Heart left ventricle (tissue), 16 donors: ENCODE results near the gene CCDC106. TPM values are rescaled to one million over a fixed set of nuclear protein-coding genes. Genes with fewer than 3 reads are reported as not detected.

Experiments used
- ATAC-seq, 4 donors: fragments of 200-7000 bp; cut with Tn5 transposase; one replicate each; pipeline ENCODE4 v1.9.1; 2020 to 2022; ENCODE audit warnings: moderate library complexity in 4 of 4, mild to moderate bottlenecking in 3 of 4, moderate number of reproducible peaks in 1 of 4
- DNase-seq, 5 donors: peaks; one replicate each; pipeline ENCODE4 v3.0.0-alpha.2; 2020
- H3K27ac ChIP-seq, 12 donors: fragments of 200-600 bp; sonication (generic) in 4 of 12; one replicate each; pipeline versions ENCODE4 v1.5.0 to v1.8.0; 2016 to 2022; ENCODE audit warnings: mild to moderate bottlenecking in 2 of 12
- H3K27me3 ChIP-seq, 9 donors: fragments of 200-600 bp; sonication (generic) in 2 of 9; one replicate each; pipeline versions ENCODE4 v1.5.1 to v1.8.0; 2016 to 2022; ENCODE audit warnings: mild to moderate bottlenecking in 3 of 9
- H3K36me3 ChIP-seq, 9 donors: fragments of 200-600 bp; sonication (generic) in 2 of 9; one replicate each; pipeline versions ENCODE4 v1.5.0 to v1.8.0; 2018 to 2022; ENCODE audit warnings: mild to moderate bottlenecking in 2 of 9
- H3K4me1 ChIP-seq, 12 donors: fragments of 200-600 bp; sonication (generic) in 4 of 12; one replicate each; pipeline versions ENCODE4 v1.5.0 to v1.8.0; 2016 to 2022; ENCODE audit warnings: mild to moderate bottlenecking in 3 of 12
- H3K4me3 ChIP-seq, 12 donors: fragments of 200-600 bp; sonication (generic) in 4 of 12; one replicate each; pipeline versions ENCODE4 v1.5.0 to v1.8.0; 2017 to 2022; ENCODE audit warnings: mild to moderate bottlenecking in 9 of 12, moderate library complexity in 4 of 12
- H3K9me3 ChIP-seq, 12 donors: fragments of 200-600 bp; sonication (generic) in 4 of 12; one replicate each; pipeline versions ENCODE4 v1.5.0 to v1.8.0; 2016 to 2022; ENCODE audit warnings: mild to moderate bottlenecking in 1 of 12
- POLR2A ChIP-seq, 2 donors: fragments of 450-650 bp; IDR thresholded peaks; one replicate each; pipeline ENCODE4 v1.6.1; 2017; ENCODE audit warnings: antibody characterized with exemption in 2 of 2, mild to moderate bottlenecking in 2 of 2, moderate library complexity in 2 of 2
- WGBS, 4 donors: extraction: QIAGEN DNeasy Blood & Tissue Kit in 2 of 4; methylation state at CpG; one replicate each; pipeline versions ENCODE4 v1.1.5 to v1.1.7; 2013 to 2018; 5-methylcytosine and 5-hydroxymethylcytosine counted together
- intact Hi-C, 10 donors: fragments of 100-400 bp; cut with DNase I; formaldehyde crosslinking; loops; one replicate each; pipeline versions ENCODE4 v1.11.1 to v1.14.2; 2022
- polyA plus RNA-seq, 2 donors: library from polyadenylated mRNA; stranded (reverse); fragments of 200-250 nt; gene quantifications; one replicate each; pipeline ENCODE4 v1.2.3, GENCODE V29; 2013
- total RNA-seq, 9 donors: library from RNA; depleted of rRNA in 2 of 9; stranded (reverse); fragments of >200 nt in 2 of 9; fragmentation: NEBNext Ultra II Directional in 3 of 9; extraction: Animal tissue kit (Norgen Biotek cat#: 25700) in 3 of 9; gene quantifications; one replicate each; pipeline versions ENCODE4 v1.1.0 to v1.2.4, GENCODE V29; 2016 to 2023
- TF ChIP-seq, protein P1 (sequence below), 12 donors: fragments of 200-600 bp; sonication (generic) in 4 of 12; IDR thresholded peaks; one replicate each; pipeline versions ENCODE4 v1.5.0 to v1.8.0; 2018 to 2022; ENCODE audit warnings: antibody characterized with exemption in 12 of 12, mild to moderate bottlenecking in 5 of 12
- donor health status: ischemic (EF 13 %, LVEDD 7.1; RV severe dilation, severe dysfunction).
- donor health status: healthy with polysubstance abuse.
- donor health status: DM: no; HTN: yes; CAD: no.
- donor health status: DM: no; HTN: no; CAD: no.
- donor health status: ischemic (EF 25% LVEDD 6.9; RV normal size, moderate dysfunction).
- donor health status: ischemic (EF 25% LVEDD 5.7; RV mildly dilated, moderate dysfunction).
- donor health status: healthy.
- donor health status: DM: yes; HTN: yes; CAD: no.
- donor health status: ischemic (EF 35%, LVEDD 5.7; RV mildly dilated, moderate dysfunction).
- donor health status: nonischemic (EF 11% LVEDD 7.7; RV severe dilation, severe dysfunction).
- donor health status: DM: yes; HTN: yes; CAD: no.
- donor health status: PGD.
- donor health status: ischemic (EF 29% LVEDD 5.4; RV normal size, mild dysfunction).
- donor health status: nonischemic (EF 23%, LVEDD 6.1; RV moderate dilation, normal function).

The CCDC106 gene
- total and polyA plus RNA-seq, 11 donors, result 11.7 to 27.7 (median 16.5) TPM

DNA sequence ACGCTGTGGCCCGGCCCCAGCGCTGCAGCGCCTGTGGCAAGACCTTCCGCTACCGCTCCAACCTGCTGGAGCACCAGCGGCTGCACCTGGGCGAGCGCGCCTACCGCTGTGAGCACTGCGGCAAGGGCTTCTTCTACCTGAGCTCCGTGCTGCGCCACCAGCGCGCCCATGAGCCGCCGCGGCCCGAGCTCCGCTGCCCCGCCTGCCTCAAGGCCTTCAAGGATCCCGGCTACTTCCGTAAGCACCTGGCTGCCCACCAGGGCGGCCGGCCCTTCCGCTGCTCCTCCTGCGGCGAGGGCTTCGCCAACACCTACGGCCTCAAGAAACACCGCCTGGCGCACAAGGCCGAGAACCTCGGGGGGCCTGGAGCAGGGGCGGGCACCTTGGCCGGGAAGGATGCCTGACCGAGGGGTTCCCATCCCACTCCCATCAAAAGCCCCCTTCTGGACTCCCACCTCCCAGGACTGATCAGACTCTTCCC is 31.6 kb upstream of the CCDC106 start:
- Histone ChIP-seq H3K27ac (no peak overlapping the region), H3K9me3 (no peaks in the 10 kb centered on the region), H3K4me3 (no peak overlapping the region), H3K4me1 (peaks cover 0 to 38% (median 13%) of the 10 kb centered on the region in 12 donors), H3K27me3 (no peaks in the 10 kb centered on the region), H3K36me3 (peaks cover 0 to 53% (median 33%) of the 10 kb centered on the region in 9 donors)
- no peak for TF ChIP-seq POLR2A (IDR thresholded peaks at IDR 0.05)
- TF ChIP-seq, protein P1, sequence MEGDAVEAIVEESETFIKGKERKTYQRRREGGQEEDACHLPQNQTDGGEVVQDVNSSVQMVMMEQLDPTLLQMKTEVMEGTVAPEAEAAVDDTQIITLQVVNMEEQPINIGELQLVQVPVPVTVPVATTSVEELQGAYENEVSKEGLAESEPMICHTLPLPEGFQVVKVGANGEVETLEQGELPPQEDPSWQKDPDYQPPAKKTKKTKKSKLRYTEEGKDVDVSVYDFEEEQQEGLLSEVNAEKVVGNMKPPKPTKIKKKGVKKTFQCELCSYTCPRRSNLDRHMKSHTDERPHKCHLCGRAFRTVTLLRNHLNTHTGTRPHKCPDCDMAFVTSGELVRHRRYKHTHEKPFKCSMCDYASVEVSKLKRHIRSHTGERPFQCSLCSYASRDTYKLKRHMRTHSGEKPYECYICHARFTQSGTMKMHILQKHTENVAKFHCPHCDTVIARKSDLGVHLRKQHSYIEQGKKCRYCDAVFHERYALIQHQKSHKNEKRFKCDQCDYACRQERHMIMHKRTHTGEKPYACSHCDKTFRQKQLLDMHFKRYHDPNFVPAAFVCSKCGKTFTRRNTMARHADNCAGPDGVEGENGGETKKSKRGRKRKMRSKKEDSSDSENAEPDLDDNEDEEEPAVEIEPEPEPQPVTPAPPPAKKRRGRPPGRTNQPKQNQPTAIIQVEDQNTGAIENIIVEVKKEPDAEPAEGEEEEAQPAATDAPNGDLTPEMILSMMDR (IDR thresholded peaks at IDR 0.05), result no peak
- WGBS, 4 donors, result 97 to 98% (median 98%) methylated on average over 22 to 38 of the region's 38 CpGs
- DNase-seq (peak in 1 of 5 donors; percentile 55), ATAC-seq (no peak)
- intact Hi-C loops, result no loop called here

DNA sequence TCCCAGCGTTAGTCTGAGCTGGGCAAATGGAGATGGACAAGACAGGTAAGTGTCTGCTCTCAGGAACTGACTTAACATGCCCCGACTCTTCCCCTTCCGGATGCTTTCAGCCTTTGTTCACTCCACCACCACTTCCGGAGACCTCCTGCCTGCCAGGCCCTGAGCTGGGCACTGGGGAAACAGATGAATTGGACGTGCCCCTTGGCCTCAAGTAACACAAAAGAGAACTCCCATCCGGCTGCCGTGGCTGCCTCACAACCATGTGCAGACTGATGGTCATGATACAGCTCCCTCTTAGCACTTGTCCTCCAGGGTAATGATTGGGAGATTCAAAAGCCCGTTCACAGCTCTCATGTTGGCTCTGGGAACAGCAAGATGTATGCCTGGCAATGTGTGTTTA is 30.6 kb upstream of the CCDC106 start:
- H3K36me3 ChIP-seq, result peaks cover 0 to 62% (median 36%) of the 10 kb centered on the region in 9 donors
- intact Hi-C loops, result no loop called here
- H3K9me3 ChIP-seq, result no peaks in the 10 kb centered on the region
- no peaks in the 10 kb centered on the region for H3K27me3 ChIP-seq
- ATAC-seq (no peak), DNase-seq (peak in 1 of 5 donors; percentile 41)
- WGBS, 4 donors, result 86 to 93% (median 87%) methylated on average over 8 of the region's 8 CpGs
- TF ChIP-seq, protein P1 (IDR thresholded peaks at IDR 0.05), result no peak
- TF ChIP-seq POLR2A (IDR thresholded peaks at IDR 0.05), result no peak
- peaks cover 0 to 28% (median 4%) of the 10 kb centered on the region in 12 donors for H3K4me1 ChIP-seq
- no peak overlapping the region for H3K4me3 ChIP-seq
- H3K27ac ChIP-seq, result no peak overlapping the region

DNA sequence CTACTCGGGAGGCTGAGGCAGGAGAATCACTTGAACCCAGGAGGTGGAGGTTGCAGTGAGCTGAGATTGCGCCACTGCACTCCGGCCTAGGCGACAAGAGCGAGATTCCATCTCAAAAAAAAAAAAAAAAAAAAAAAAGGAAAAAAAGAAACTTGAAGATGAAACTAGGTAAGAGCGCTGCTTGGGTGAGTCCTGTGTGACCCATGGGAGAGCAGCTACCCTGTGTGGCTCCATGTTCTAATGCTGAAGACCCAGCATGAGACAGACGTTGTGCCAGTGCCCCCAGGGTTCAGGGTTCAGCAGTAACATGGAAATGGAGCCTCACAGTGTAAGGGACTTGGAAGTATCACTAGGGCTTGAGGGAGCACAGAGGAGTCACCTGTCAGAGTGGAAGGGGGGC is 29.6 kb upstream of the CCDC106 start:
- Histone ChIP-seq H3K9me3 (no peaks in the 10 kb centered on the region), H3K4me3 (no peak overlapping the region), H3K4me1 (peaks cover 0 to 32% (median 3%) of the 10 kb centered on the region in 12 donors), H3K27ac (no peak overlapping the region), H3K27me3 (no peaks in the 10 kb centered on the region), H3K36me3 (peaks cover 0 to 61% (median 36%) of the 10 kb centered on the region in 9 donors)
- no peak for TF ChIP-seq POLR2A (IDR thresholded peaks at IDR 0.05)
- TF ChIP-seq, protein P1 (IDR thresholded peaks at IDR 0.05), result no peak
- DNase-seq (peak in 1 of 5 donors; percentile 9), ATAC-seq (no peak)
- WGBS, 4 donors, result 90 to 93% (median 91%) methylated on average over 7 of the region's 7 CpGs
- intact Hi-C loops, result no loop called here

DNA sequence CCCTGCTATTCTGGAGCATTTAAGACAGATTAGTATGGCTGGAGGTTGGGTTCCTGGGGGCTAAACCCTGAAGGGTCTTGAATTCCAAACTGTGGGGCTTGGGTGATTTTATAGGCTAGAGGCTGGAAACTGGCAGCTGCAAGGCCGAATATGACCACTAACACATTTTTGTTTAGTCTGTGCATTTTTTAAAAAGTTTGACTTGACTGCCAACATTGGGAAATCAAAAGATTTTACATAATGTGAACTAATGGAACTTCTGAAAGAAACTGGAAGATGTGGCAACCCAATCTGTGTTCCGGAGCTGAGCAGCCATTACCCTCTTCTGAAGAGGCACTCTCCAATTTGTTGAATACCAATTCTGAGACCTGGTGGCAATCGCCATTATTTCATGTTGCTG is 28.7 kb upstream of the CCDC106 start:
- no peak for ATAC-seq
- H3K27ac ChIP-seq, result peak overlapping the region in 1 of 12 donors; percentile 58
- intact Hi-C loops, result no loop called here

More for the DNA sequence above, 28.7 kb upstream of the CCDC106 start:
- no peak for TF ChIP-seq POLR2A (IDR thresholded peaks at IDR 0.05)
- TF ChIP-seq, protein P1 (IDR thresholded peaks at IDR 0.05), result no peak
- H3K4me1 ChIP-seq, result peaks cover 0 to 37% (median 9%) of the 10 kb centered on the region in 12 donors
- 84 to 93% (median 88%) methylated on average over 3 of the region's 3 CpGs for WGBS, 4 donors
- no peak for DNase-seq
- H3K27me3 ChIP-seq, result no peaks in the 10 kb centered on the region
- no peak overlapping the region for H3K4me3 ChIP-seq
- peaks cover 0 to 52% (median 33%) of the 10 kb centered on the region in 9 donors for H3K36me3 ChIP-seq
- H3K9me3 ChIP-seq, result no peaks in the 10 kb centered on the region
